SJCRH30 (cell line): ENCODE measurements around the gene UBE4B. TPM values are rescaled to one million over a fixed set of nuclear protein-coding genes. Genes with fewer than 3 reads are reported as not detected.
A peak's percentile ranks its signal among the peaks of the same experiment; 100 is the strongest.
"Not testable (repeated sequence)": the region's sequence is repeated elsewhere in the genome, so short reads cannot be mapped to it uniquely, and the experiment has no call there.

Experiments used
- DNase-seq, 2 experiments: peaks; one replicate each; pipeline ENCODE4 v3.0.0-alpha.2; 2015 to 2020
- H3K27ac ChIP-seq: fragments of 250-450 bp; sonication (Bioruptor Pico); 2 replicates; pipeline ENCODE4 v1.5.1; 2020; ENCODE audit warnings: mild to moderate bottlenecking, moderate library complexity
- H3K27me3 ChIP-seq: fragments of 250-450 bp; sonication (Bioruptor Pico); 2 replicates; pipeline ENCODE4 v1.5.1; 2020; ENCODE audit warnings: mild to moderate bottlenecking, moderate library complexity
- H3K36me3 ChIP-seq: fragments of 250-450 bp; sonication (Bioruptor Pico); 2 replicates; pipeline ENCODE4 v1.5.1; 2020; ENCODE audit warnings: mild to moderate bottlenecking, moderate library complexity
- H3K4me1 ChIP-seq: fragments of 250-450 bp; sonication (Bioruptor Pico); 2 replicates; pipeline ENCODE4 v1.5.1; 2020; ENCODE audit warnings: mild to moderate bottlenecking, moderate library complexity
- H3K4me3 ChIP-seq: fragments of 250-450 bp; sonication (Bioruptor Pico); 2 replicates; pipeline ENCODE4 v1.5.1; 2020; ENCODE audit warnings: mild to moderate bottlenecking, moderate library complexity
- H3K9me3 ChIP-seq: fragments of 250-450 bp; sonication (Bioruptor Pico); replicated peaks from 2 replicates; pipeline ENCODE4 v1.5.1; 2020; ENCODE audit warnings: mild to moderate bottlenecking, moderate library complexity
- total RNA-seq: library from RNA; depleted of rRNA; stranded (reverse); fragments of >200 nt; shearing (Covaris generic); gene quantifications from 2 replicates; pipeline ENCODE4 v1.2.3, GENCODE V29; 2014

Gene UBE4B
- total RNA-seq, 1 experiment from 2014 or later = 48.1 TPM

DNA sequence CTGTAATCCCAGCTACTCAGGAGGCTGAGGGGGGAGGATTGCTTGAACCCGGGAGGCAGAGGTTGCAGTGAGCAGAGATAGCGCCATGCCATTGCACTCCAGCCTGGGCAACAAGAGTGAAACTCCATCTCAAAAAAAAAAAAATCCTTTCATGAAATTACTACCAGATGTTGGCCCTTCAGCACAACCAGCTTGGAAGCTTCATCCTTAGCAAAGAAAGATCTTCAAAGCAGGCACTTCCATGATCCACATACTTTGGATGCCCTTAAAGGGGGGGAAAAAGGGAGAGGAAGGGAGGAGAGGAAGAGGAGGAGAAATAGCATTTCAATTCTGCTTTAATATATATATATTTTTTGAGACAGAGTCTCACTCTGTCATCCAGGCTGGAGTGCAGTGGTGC is 12.1 kb upstream of the UBE4B start:
- not testable (repeated sequence) for H3K27ac ChIP-seq, H3K9me3 ChIP-seq, H3K4me1 ChIP-seq, H3K4me3 ChIP-seq, DNase-seq, H3K36me3 ChIP-seq, H3K27me3 ChIP-seq

- not testable (repeated sequence) for H3K4me1 ChIP-seq, H3K4me3 ChIP-seq, H3K27ac ChIP-seq, DNase-seq, H3K9me3 ChIP-seq, H3K36me3 ChIP-seq, H3K27me3 ChIP-seq
Observed at GRCh38 chr1:10021992-10022391, 10.8 kb upstream of the UBE4B start.

DNA sequence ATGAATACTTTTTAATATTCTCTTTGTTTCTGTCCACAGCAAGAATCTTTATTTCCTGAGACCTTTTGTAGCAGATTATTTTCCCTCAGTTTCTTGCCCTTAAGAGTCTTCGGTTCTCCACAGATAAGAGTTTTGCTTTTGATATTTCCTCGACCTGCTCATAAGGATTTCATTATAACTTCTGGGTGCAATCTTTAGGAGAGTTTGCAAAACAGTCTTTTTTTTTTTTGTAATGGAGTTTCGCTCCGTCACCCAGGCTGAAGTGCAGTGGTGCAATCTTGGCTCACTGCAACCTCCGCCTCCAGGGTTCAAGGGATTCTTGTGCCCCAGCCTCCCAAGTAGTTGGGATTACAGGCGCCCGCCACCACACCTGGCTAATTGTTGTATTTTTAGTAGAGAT is 10.1 kb upstream of the UBE4B start:
- Histone ChIP-seq H3K4me1 (no peaks in the 10 kb centered on the region), H3K4me3 (no peak overlapping the region), H3K27me3 (no peaks in the 10 kb centered on the region), H3K9me3 (no peaks in the 10 kb centered on the region), H3K27ac (no peak overlapping the region), H3K36me3 (no peaks in the 10 kb centered on the region)
- no peak for DNase-seq

- Histone ChIP-seq H3K4me3 (no peak overlapping the region), H3K36me3 (no peaks in the 10 kb centered on the region), H3K9me3 (no peaks in the 10 kb centered on the region), H3K4me1 (peaks cover 9% of the 10 kb centered on the region), H3K27ac (no peak overlapping the region), H3K27me3 (no peaks in the 10 kb centered on the region)
- no peak for DNase-seq
Observed at GRCh38 chr1:10025354-10025753, 7.4 kb upstream of the UBE4B start.

DNA sequence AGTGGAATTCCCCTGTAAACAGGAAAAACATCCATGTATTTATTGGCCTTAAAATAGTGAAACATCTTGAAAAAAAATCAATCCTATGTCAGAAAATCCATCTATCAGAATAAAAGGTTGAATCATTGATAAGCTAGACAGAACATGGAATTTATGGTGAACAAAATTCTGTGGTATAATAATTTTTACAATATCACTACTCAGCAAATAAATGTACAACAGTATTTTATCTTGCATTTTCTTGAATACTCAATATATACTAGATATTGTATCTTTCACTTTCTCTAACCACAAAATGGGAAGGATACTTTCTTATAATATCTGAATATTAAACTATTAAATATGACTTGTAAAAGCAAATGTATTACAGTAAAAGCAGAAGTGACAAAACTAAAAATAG is 5.7 kb upstream of the UBE4B start:
- no peak overlapping the region for H3K4me3 ChIP-seq
- no peaks in the 10 kb centered on the region for H3K27me3 ChIP-seq
- H3K27ac ChIP-seq = no peak overlapping the region
- no peak for DNase-seq
- no peaks in the 10 kb centered on the region for H3K9me3 ChIP-seq
- H3K36me3 ChIP-seq = no peaks in the 10 kb centered on the region
- peaks cover 19% of the 10 kb centered on the region for H3K4me1 ChIP-seq

DNA sequence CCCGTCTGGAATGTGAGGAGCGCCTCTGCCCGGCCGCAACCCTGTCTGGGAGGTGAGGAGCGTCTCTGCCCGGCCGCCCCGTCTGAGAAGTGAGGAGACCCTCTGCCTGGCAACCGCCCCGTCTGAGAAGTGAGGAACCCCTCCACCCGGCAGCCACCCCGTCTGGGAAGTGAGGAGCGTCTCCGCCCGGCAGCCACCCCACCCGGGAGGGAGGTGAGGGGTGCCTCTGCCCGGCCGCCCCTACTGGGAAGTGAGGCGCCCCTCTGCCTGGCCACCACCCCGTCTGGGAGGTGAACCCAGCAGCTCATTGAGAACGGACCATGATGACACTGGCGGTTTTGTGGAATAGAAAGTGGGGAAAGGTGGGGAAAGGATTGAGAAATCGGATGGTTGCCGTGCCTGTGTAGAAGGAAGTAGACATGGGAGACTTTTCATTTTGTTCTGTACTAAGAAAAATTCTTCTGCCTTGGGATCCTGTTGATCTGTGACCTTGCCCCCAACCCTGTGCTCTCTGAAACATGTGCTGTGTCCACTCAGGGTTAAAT is 3.7 kb upstream of the UBE4B start:
- not testable (repeated sequence) for H3K36me3 ChIP-seq, H3K27ac ChIP-seq, DNase-seq, H3K27me3 ChIP-seq, H3K4me3 ChIP-seq, H3K9me3 ChIP-seq
- peaks cover 22% of the 10 kb centered on the region for H3K4me1 ChIP-seq

GRCh38 chr1:10031461-10031860 is 1.3 kb upstream of the UBE4B start:
- H3K4me3 ChIP-seq = peak overlapping the region; percentile 46
- peak in 1 of 2 experiments; percentile 32 for DNase-seq
- H3K9me3 ChIP-seq = no peaks in the 10 kb centered on the region
- H3K4me1 ChIP-seq = peaks cover 26% of the 10 kb centered on the region
- H3K27ac ChIP-seq = peak overlapping the region; percentile 89
- H3K27me3 ChIP-seq = no peaks in the 10 kb centered on the region
- no peaks in the 10 kb centered on the region for H3K36me3 ChIP-seq

DNA sequence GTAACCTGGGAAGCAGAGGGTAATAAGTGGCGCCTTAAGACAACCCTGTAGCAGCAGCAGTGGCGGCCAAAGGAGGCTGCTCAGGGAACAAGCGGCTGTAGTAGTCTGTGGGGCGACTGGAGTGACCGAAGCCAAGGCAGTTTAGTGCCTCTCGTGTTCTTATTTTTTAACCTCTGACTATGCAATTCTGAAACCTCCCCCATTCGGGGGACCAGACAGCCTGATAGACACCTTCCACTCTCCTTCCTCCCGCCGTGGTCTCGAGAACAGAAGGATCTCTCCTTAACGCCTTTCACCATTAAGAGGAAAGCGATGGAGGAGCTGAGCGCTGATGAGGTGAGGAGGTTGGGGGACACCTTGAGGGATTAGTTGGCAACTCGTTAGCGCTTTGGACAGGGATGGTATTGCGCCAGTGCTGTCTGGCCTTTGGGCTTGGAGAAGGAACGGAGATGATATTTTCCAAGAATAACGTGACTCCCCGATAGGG is 644 bp downstream of the UBE4B start:
- no peaks in the 10 kb centered on the region for H3K27me3 ChIP-seq
- peak overlapping the region; percentile 76 for H3K27ac ChIP-seq
- peaks cover 12% of the 10 kb centered on the region for H3K36me3 ChIP-seq
- DNase-seq = peak; percentile 31 to 51
- peaks cover 26% of the 10 kb centered on the region for H3K4me1 ChIP-seq
- H3K9me3 ChIP-seq = no peaks in the 10 kb centered on the region
- H3K4me3 ChIP-seq = peak overlapping the region; percentile 73

DNA sequence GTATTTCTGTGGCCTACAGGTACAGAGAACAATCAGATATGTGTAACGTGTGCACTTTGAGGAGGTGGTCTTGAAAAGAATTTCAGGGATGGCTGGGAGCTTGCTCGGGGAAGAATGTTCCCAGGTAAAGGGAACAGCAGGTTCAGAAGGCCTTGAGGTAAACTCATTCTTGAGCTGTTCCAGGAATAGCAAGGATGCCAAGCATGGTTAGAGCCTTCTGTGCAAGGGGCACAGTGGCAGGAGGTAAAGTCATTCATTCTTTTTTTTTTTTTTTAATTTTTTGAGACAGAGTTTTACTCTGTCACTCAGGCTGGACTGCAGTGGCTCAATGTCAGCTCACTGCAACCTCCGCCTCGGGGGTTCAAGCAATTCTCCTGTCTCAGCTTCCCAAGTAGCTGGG is 10.0 kb downstream of the UBE4B start:
- Histone ChIP-seq H3K36me3 (peaks cover 17% of the 10 kb centered on the region), H3K27me3 (no peaks in the 10 kb centered on the region), H3K4me1 (peaks cover 3% of the 10 kb centered on the region; the same call in 1 of the 2 replicates), H3K9me3 (no peaks in the 10 kb centered on the region), H3K27ac (no peak overlapping the region), H3K4me3 (no peak overlapping the region)
- no peak for DNase-seq

DNA sequence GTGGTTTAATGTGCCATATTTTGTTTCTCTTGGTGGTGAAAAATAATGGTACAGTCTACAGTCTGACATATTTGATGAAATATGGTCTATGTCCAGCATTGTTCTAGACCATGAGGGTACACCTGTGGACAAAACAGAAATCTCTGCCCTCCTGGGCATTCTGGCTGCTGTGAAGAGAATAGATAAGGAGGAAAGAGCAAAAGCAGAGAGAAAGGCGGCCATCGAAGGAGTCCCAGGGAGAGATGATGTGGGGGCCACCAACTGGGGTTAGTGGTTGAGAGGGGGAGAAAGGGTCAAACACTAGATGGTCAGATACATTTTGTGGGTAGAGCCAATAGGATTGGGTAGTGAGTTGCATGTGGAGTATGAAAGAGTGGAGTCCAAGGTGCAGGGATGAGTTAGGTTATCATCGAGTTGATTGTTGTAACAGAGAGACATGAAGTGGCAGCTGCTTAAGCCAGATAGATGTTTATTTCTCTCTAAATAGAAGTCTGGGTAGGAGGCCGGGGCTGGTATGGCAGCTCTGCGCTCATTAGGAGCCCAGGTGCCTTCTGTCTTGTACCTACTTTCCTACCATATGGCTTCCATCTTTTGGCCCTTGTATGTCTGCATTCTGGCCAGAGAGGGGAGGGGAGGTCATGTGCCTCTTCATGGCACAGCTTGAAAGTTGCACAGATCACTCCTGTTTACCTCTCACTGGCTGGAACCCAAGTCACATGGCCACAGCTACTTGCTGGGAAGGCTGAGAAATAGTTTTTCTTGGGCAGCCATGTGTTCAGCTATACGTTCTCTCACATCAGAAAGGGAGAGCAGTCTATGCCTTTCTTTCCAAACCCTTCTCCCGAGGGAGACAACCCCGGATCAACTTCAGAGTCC is 13.0 kb downstream of the UBE4B start:
- no peaks in the 10 kb centered on the region for H3K9me3 ChIP-seq
- no peaks in the 10 kb centered on the region for H3K27me3 ChIP-seq
- DNase-seq = peak in 1 of 2 experiments; percentile 14
- H3K36me3 ChIP-seq = peaks cover 17% of the 10 kb centered on the region
- no peak overlapping the region for H3K4me3 ChIP-seq
- no peak overlapping the region for H3K27ac ChIP-seq
- H3K4me1 ChIP-seq = peaks cover 3% of the 10 kb centered on the region; the same call in 1 of the 2 replicates

GRCh38 chr1:10046356-10047085 is 13.8 kb downstream of the UBE4B start:
- H3K27ac ChIP-seq = no peak overlapping the region

GRCh38 chr1:10048601-10049000 is 15.8 kb downstream of the UBE4B start:
- no peak for DNase-seq

More at GRCh38 chr1:10046356-10047085, 13.8 kb downstream of the UBE4B start:
- Histone ChIP-seq H3K4me3 (no peak overlapping the region), H3K27me3 (no peaks in the 10 kb centered on the region), H3K9me3 (no peaks in the 10 kb centered on the region), H3K4me1 (peaks cover 3% of the 10 kb centered on the region; the same call in 1 of the 2 replicates), H3K36me3 (peaks cover 15% of the 10 kb centered on the region)
- DNase-seq = no peak

DNA sequence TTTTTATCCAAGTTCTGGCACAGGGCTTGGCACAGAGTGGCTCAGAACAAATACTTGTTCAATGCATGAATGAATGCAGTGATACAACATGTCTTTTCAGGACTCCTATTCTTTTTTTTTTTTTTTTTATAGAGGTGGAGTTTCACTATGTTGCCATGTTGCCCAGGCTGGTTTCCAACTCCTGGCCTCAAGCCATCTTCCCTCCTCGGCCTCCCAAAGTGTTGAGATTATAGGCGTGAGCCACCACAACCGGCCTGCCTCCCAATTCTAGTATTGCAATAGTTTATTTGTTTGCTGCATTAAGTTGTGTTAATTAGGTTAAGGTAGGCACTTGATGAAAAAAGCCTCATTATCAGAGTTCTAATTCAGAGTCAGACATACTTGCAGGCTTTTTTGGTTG is 17.9 kb downstream of the UBE4B start:
- Histone ChIP-seq H3K4me3 (no peak overlapping the region), H3K27ac (no peak overlapping the region), H3K36me3 (peaks cover 8% of the 10 kb centered on the region; the same call in 1 of the 2 replicates), H3K4me1 (peaks cover 2% of the 10 kb centered on the region; the same call in 1 of the 2 replicates), H3K27me3 (no peaks in the 10 kb centered on the region), H3K9me3 (no peaks in the 10 kb centered on the region)
- DNase-seq = no peak

More at GRCh38 chr1:10048601-10049000, 15.8 kb downstream of the UBE4B start:
- no peak overlapping the region for H3K27ac ChIP-seq
- H3K9me3 ChIP-seq = no peaks in the 10 kb centered on the region
- peaks cover 11% of the 10 kb centered on the region; the same call in 1 of the 2 replicates for H3K36me3 ChIP-seq
- H3K4me1 ChIP-seq = peaks cover 3% of the 10 kb centered on the region; the same call in 1 of the 2 replicates
- no peaks in the 10 kb centered on the region for H3K27me3 ChIP-seq
- no peak overlapping the region for H3K4me3 ChIP-seq

GRCh38 chr1:10051656-10052055 is 18.9 kb downstream of the UBE4B start:
- Histone ChIP-seq H3K27ac (no peak overlapping the region), H3K36me3 (peaks cover 7% of the 10 kb centered on the region; the same call in 1 of the 2 replicates), H3K27me3 (no peaks in the 10 kb centered on the region), H3K9me3 (no peaks in the 10 kb centered on the region), H3K4me3 (no peak overlapping the region), H3K4me1 (no peaks in the 10 kb centered on the region)
- DNase-seq = peak in 1 of 2 experiments; percentile 34

- Histone ChIP-seq H3K9me3 (no peaks in the 10 kb centered on the region), H3K4me3 (no peak overlapping the region), H3K27ac (no peak overlapping the region), H3K27me3 (no peaks in the 10 kb centered on the region), H3K36me3 (peaks cover 3% of the 10 kb centered on the region; the same call in 1 of the 2 replicates), H3K4me1 (no peaks in the 10 kb centered on the region; the same call in 1 of the 2 replicates)
- no peak for DNase-seq
Observed at GRCh38 chr1:10052347-10052746, 19.6 kb downstream of the UBE4B start.
